22Rv1 (cell line): Measurements from ENCODE around the gene MXI1.

Experiments
- CTCF ChIP-seq: fragments of 450-650 bp; IDR thresholded peaks from 2 replicates; pipeline ENCODE4 v1.5.1; 2017; ENCODE audit warnings: mild to moderate bottlenecking
- ZFX ChIP-seq: fragments of 450-650 bp; IDR thresholded peaks from 2 replicates; pipeline ENCODE4 v1.6.1; 2017; ENCODE audit warnings: antibody characterized with exemption, borderline replicate concordance

- TF ChIP-seq CTCF (no peak), ZFX (no peak)
Measured at GRCh38 chr10:110163841-110164240, 43.6 kb upstream of the MXI1 start.
